Measurements from ENCODE around the gene FHDC1. TPM values are rescaled to one million over a fixed set of nuclear protein-coding genes. Genes with fewer than 3 reads are reported as not detected.

The FHDC1 gene
- total RNA-seq, 1 experiment from 2014 or later, result 19.9 TPM

- no peak overlapping the region for H3K4me2 ChIP-seq (ENCODE audit: insufficient read depth, insufficient read length, low read length)
- Mint-ChIP-seq H3K27ac (peak overlapping the region in 2 of 3 experiments; percentile 5 to 22; a peak in 2 of 7 replicates), H3K36me3 (ENCODE audit: insufficient read depth in 1 of 3, low read depth in 3 of 3) (peaks cover 24 to 55% (median 42%) of the 10 kb centered on the region in 3 experiments), H3K9me3 (no peaks in the 10 kb centered on the region), H3K4me1 (peaks cover 8 to 15% of the 10 kb centered on the region in 2 experiments), H3K4me3 (no peak overlapping the region), H3K27me3 (ENCODE audit: low read depth) (no peaks in the 10 kb centered on the region)
- no peak overlapping the region for H2BK12ac ChIP-seq (ENCODE audit: insufficient read length, low read depth, low read length)
- no peak overlapping the region for H3K18ac ChIP-seq (ENCODE audit: insufficient read length, low read depth, low read length)
- H3K56ac ChIP-seq (ENCODE audit: insufficient read length, low read depth, low read length), result no peak overlapping the region
- H3K79me2 ChIP-seq (ENCODE audit: insufficient read depth, low read length), result peaks cover 32% of the 10 kb centered on the region; the same call in 1 of the 2 replicates
- no peak overlapping the region for H2BK120ac ChIP-seq (ENCODE audit: low read depth, low read length, poor library complexity, severe bottlenecking)
- H3K23me2 ChIP-seq (ENCODE audit: insufficient read length, low read depth, low read length, poor library complexity, severe bottlenecking), result no peaks in the 10 kb centered on the region
- no peaks in the 10 kb centered on the region for H4K20me1 ChIP-seq (ENCODE audit: control insufficient read depth, insufficient read depth, insufficient read length)
- H3K4ac ChIP-seq (ENCODE audit: low read depth, low read length), result no peak overlapping the region
- no peak overlapping the region for H2BK5ac ChIP-seq (ENCODE audit: insufficient read length, low read length)
- no peaks in the 10 kb centered on the region for H3K9me3 ChIP-seq (ENCODE audit: control insufficient read depth, low read depth, low read length)
- no peaks in the 10 kb centered on the region for H3K27me3 ChIP-seq (ENCODE audit: insufficient read depth, low read length)
- no peak overlapping the region for H4K5ac ChIP-seq (ENCODE audit: insufficient read length, low read depth, low read length)
- no peak overlapping the region for H3K14ac ChIP-seq (ENCODE audit: insufficient read depth, low read length)
- no peak overlapping the region for H2AFZ ChIP-seq (ENCODE audit: low read length)
- H2AK5ac ChIP-seq (ENCODE audit: insufficient read length, low read length), result no peak overlapping the region
- H4K8ac ChIP-seq (replicated peaks; ENCODE audit: insufficient read length, low read depth, low read length), result no peak overlapping the region
- no peak overlapping the region for H2BK20ac ChIP-seq (ENCODE audit: low read depth, low read length, poor library complexity, severe bottlenecking)
- no peak for DNase-seq
- H4K91ac ChIP-seq (ENCODE audit: insufficient read length, low read depth, low read length), result no peak overlapping the region
- no peak overlapping the region for H3T11ph ChIP-seq (ENCODE audit: low read length)
- H3K79me1 ChIP-seq (ENCODE audit: insufficient read depth, low read depth, low read length, poor library complexity, severe bottlenecking), result peaks cover 3% of the 10 kb centered on the region
- WGBS (ENCODE audit: extremely low coverage, insufficient read length, low lambda C conversion rate), result no CpG with 5 or more reads among the region's 4 CpGs
- TF ChIP-seq CTCF (conservative IDR thresholded peaks at IDR 0.05), result no peak
- H2BK15ac ChIP-seq (ENCODE audit: low read depth, low read length), result no peak overlapping the region
- no peak overlapping the region for H3K9ac ChIP-seq (ENCODE audit: extremely low read depth, insufficient read length, low read length)
- no peak overlapping the region for H3K23ac ChIP-seq (ENCODE audit: insufficient read length, low read depth, low read length)
- H3K27ac ChIP-seq (ENCODE audit: insufficient read length, low read depth, low read length), result no peak overlapping the region
- peaks cover 3% of the 10 kb centered on the region; the same call in 1 of the 2 replicates for H3K4me1 ChIP-seq (ENCODE audit: insufficient read depth, low read length)
Observed at GRCh38 chr4:152944666-152945320, 8.7 kb downstream of the FHDC1 start.

Data from H9 (cell line).